Spleen (tissue), 11 donors: ENCODE results near the gene SRSF6. TPM values are rescaled to one million over a fixed set of nuclear protein-coding genes. Genes with fewer than 3 reads are reported as not detected.

Experiments used
- DNase-seq: peaks from one replicate; pipeline ENCODE4 v3.0.0-alpha.2; 2020
- H3K27ac ChIP-seq, 8 donors: fragments of 200-600 bp; sonication (generic) in 7 of 8; 1 replicate in 4 of 8; 2 replicates in 4 of 8; pipeline versions ENCODE4 v1.5.0 to v1.8.0; 2016 to 2021; ENCODE audit warnings: inconsistent platforms in 4 of 8, mild to moderate bottlenecking in 4 of 8, moderate library complexity in 1 of 8
- H3K27me3 ChIP-seq, 7 donors: fragments of 200-600 bp; sonication (generic) in 6 of 7; replicated peaks in 1 of 7; 1 replicate in 4 of 7; 2 replicates in 3 of 7; pipeline versions ENCODE4 v1.5.0 to v1.8.0; 2016 to 2021; ENCODE audit warnings: inconsistent platforms in 3 of 7, mild to moderate bottlenecking in 1 of 7
- H3K36me3 ChIP-seq, 6 donors: fragments of 200-600 bp; sonication (generic) in 5 of 6; 1 replicate in 4 of 6; 2 replicates in 2 of 6; pipeline versions ENCODE4 v1.5.0 to v1.8.0; 2016 to 2021; ENCODE audit warnings: inconsistent platforms in 2 of 6
- H3K4me1 ChIP-seq, 6 donors: fragments of 200-600 bp; sonication (generic) in 5 of 6; 1 replicate in 3 of 6; 2 replicates in 3 of 6; pipeline versions ENCODE4 v1.5.0 to v1.8.0; 2016 to 2021; ENCODE audit warnings: inconsistent platforms in 3 of 6
- H3K4me3 ChIP-seq, 8 donors: fragments of 200-600 bp; sonication (generic) in 7 of 8; 1 replicate in 4 of 8; 2 replicates in 4 of 8; pipeline versions ENCODE4 v1.5.0 to v1.8.0; 2016 to 2021; ENCODE audit warnings: inconsistent platforms in 4 of 8, mild to moderate bottlenecking in 4 of 8, moderate library complexity in 2 of 8
- H3K9me3 ChIP-seq, 8 donors: fragments of 200-600 bp; sonication (generic) in 7 of 8; 1 replicate in 4 of 8; 2 replicates in 4 of 8; pipeline versions ENCODE4 v1.5.0 to v1.8.0; 2016 to 2021; ENCODE audit warnings: inconsistent platforms in 4 of 8
- POLR2A ChIP-seq, 3 donors: fragments of 450-650 bp; IDR thresholded peaks; one replicate each; pipeline ENCODE4 v1.5.1; 2017; ENCODE audit warnings: antibody characterized with exemption in 3 of 3, mild to moderate bottlenecking in 1 of 3
- POLR2AphosphoS5 ChIP-seq, 3 donors: sonication (generic); formaldehyde crosslinking; IDR thresholded peaks; one replicate each; pipeline ENCODE4 v1.5.1; 2017; ENCODE audit warnings: antibody characterized with exemption in 3 of 3
- WGBS, 5 donors: extraction: QIAGEN DNeasy Blood & Tissue Kit in 3 of 5; methylation state at CpG; one replicate each; pipeline versions ENCODE4 v1.1.5 to v1.1.7; 2013 to 2018; 5-methylcytosine and 5-hydroxymethylcytosine counted together
- intact Hi-C: fragments of 100-400 bp; cut with DNase I; formaldehyde crosslinking; loops from one replicate; pipeline ENCODE4 v1.15.0; 2023; ENCODE audit warnings: low total_unique reads
- polyA plus RNA-seq, 3 donors: library from polyadenylated mRNA; stranded (reverse); fragments of 200-250 nt; gene quantifications; one replicate each; pipeline ENCODE4 v1.2.1, GENCODE V29; 2013
- total RNA-seq, 7 donors: library from RNA; depleted of rRNA in 3 of 7; stranded (reverse); fragments of >200 nt in 3 of 7; fragmentation: NEBNext Ultra II Directional in 4 of 7; extraction: Animal tissue kit (Norgen Biotek cat#: 25700) in 4 of 7; gene quantifications; one replicate each; pipeline versions ENCODE4 v1.1.0 to v1.2.1, GENCODE V29; 2016 to 2021
- TF ChIP-seq, protein P1 (sequence below), 11 experiments: fragments of 200-600 bp in 7 of 11; fragments of 450-650 bp in 4 of 11; sonication (generic) in 4 of 11; IDR thresholded peaks in 8 of 11; conservative IDR thresholded peaks in 3 of 11; 1 replicate in 7 of 11; 2 replicates in 4 of 11; pipeline versions ENCODE4 v1.4.0 to v1.8.0; 2016 to 2021; ENCODE audit warnings: antibody characterized with exemption in 11 of 11, inconsistent platforms in 4 of 11, mild to moderate bottlenecking in 1 of 11
- donor health status: healthy with polysubstance abuse.
- donor health status: DM: no; HTN: no; CAD: no; lungs with moderate emphysema.
- donor health status: DM: no; HTN: no; CAD: no.
- donor health status: Bipolar disorder and iron deficiency.
- donor health status: healthy.
- donor health status: DM: no; HTN: no; CAD: no.
- donor health status: DM: yes; HTN: yes; CAD: no.

The SRSF6 gene
- total and polyA plus RNA-seq, 10 donors: 68.7 to 161 (median 98.6) TPM

DNA sequence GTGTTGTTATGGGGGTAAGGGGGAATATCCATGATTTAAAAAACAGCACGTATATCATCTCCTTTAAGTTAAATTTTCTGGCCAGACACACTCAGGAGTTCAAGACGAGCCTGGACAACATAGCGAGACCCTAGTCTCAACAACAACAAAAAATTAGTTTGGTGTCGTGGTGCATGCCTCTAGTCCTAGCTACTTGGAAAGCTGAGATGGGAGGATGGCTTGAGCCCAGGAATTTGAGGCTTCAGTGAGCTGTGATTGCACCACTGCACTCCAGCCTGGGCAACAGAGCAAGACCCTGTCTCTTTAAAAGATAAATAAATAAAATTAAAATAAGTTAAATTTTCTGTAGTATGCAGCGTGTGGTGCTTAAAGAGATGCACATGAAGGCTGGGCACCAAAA is 31.5 kb upstream of the SRSF6 start:
- Histone ChIP-seq H3K27me3 (peaks cover 0 to 25% (median 2%) of the 10 kb centered on the region in 7 donors), H3K27ac (no peak overlapping the region), H3K4me1 (no peaks in the 10 kb centered on the region), H3K36me3 (no peaks in the 10 kb centered on the region), H3K4me3 (no peak overlapping the region), H3K9me3 (peaks cover 0 to 7% (median 4%) of the 10 kb centered on the region in 8 donors)
- intact Hi-C loops: no loop called here
- no peak for DNase-seq
- TF ChIP-seq POLR2AphosphoS5 (IDR thresholded peaks at IDR 0.05) (no peak), POLR2A (IDR thresholded peaks at IDR 0.05) (no peak)
- WGBS, 5 donors: 80 to 92% (median 86%) methylated on average over 5 of the region's 5 CpGs

DNA sequence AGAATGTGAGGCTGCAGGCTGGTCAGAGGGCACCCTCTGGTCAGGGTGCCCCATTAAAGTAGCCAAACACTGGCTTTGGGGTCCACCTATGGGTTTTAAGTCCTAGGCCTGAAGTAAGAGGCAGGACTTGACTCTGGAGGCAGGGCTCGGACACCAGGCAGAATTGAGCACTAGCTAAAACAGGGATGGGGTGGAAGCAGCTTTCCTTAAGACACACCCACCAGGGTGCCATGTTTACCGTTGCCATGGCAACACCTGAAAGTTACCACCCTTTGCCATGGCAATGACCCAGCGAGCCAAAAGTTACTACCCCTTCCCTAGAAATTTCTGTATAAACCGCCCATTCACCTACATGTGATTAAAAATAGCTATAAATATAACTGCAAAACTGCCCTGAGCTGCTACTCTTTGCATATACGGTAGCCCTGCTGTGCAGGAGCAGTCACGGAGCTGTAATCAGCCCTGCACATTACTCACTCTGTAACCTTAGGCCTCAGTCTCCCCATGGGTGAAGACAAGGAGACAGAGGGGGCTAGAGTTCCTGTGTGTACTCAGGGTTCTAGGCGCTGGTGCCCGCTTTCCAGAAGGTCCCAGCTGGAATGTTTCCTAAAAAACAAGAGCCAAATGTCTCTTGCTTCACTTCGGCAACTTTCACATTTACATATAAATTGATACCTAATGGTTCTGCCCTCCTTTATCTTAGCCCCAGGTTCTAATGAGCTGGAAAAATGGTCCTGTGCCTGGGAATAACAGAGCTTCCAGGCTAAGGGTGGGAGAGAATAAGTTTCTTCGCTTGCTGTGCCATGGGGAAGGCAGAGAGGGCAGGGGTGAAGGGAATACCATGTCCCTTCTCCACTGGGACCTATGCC is 27.2 kb upstream of the SRSF6 start:
- no peak overlapping the region for H3K27ac ChIP-seq
- WGBS, 5 donors: 52 to 66% (median 60%) methylated on average over 10 of the region's 10 CpGs
- intact Hi-C loops: no loop called here

DNA sequence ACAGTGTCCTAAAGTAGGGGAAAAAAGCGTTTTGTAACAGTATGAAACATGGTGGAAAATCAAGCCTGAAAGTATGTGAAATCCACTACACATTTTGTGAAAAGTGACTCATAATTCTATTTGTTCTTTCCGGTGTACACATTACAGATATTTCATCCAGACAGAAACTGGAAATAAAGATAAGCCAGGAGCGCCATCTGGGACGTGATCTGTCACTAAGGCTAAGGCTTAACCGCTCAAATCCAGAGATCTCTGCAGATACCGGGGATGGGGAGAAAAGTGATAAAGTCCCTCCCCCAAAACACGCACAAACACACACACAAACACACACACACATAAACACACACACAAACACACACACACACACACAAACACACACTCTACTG is 26.6 kb upstream of the SRSF6 start:
- DNase-seq: no peak
- Histone ChIP-seq H3K36me3 (no peaks in the 10 kb centered on the region), H3K27ac (no peak overlapping the region), H3K4me3 (no peak overlapping the region), H3K9me3 (no peaks in the 10 kb centered on the region), H3K4me1 (no peaks in the 10 kb centered on the region), H3K27me3 (peaks cover 0 to 19% (median 0%) of the 10 kb centered on the region in 7 donors)
- 74 to 84% (median 81%) methylated on average over 7 of the region's 7 CpGs for WGBS, 5 donors
- intact Hi-C loops: no loop called here
- TF ChIP-seq, protein P1, sequence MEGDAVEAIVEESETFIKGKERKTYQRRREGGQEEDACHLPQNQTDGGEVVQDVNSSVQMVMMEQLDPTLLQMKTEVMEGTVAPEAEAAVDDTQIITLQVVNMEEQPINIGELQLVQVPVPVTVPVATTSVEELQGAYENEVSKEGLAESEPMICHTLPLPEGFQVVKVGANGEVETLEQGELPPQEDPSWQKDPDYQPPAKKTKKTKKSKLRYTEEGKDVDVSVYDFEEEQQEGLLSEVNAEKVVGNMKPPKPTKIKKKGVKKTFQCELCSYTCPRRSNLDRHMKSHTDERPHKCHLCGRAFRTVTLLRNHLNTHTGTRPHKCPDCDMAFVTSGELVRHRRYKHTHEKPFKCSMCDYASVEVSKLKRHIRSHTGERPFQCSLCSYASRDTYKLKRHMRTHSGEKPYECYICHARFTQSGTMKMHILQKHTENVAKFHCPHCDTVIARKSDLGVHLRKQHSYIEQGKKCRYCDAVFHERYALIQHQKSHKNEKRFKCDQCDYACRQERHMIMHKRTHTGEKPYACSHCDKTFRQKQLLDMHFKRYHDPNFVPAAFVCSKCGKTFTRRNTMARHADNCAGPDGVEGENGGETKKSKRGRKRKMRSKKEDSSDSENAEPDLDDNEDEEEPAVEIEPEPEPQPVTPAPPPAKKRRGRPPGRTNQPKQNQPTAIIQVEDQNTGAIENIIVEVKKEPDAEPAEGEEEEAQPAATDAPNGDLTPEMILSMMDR (IDR thresholded peaks at IDR 0.05 in 8 of 11, conservative IDR thresholded peaks at IDR 0.05 in 3 of 11): no peak
- TF ChIP-seq POLR2A (IDR thresholded peaks at IDR 0.05) (no peak), POLR2AphosphoS5 (IDR thresholded peaks at IDR 0.05) (no peak)

More for the DNA sequence above, 27.2 kb upstream of the SRSF6 start:
- no peak for DNase-seq
- Histone ChIP-seq H3K4me1 (no peaks in the 10 kb centered on the region), H3K36me3 (no peaks in the 10 kb centered on the region), H3K4me3 (no peak overlapping the region), H3K27me3 (peaks cover 0 to 14% (median 0%) of the 10 kb centered on the region in 7 donors), H3K9me3 (no peaks in the 10 kb centered on the region)
- TF ChIP-seq, protein P1 (IDR thresholded peaks at IDR 0.05 in 8 of 11, conservative IDR thresholded peaks at IDR 0.05 in 3 of 11): no peak
- no peak for TF ChIP-seq POLR2A (IDR thresholded peaks at IDR 0.05)
- TF ChIP-seq POLR2AphosphoS5 (IDR thresholded peaks at IDR 0.05): no peak

DNA sequence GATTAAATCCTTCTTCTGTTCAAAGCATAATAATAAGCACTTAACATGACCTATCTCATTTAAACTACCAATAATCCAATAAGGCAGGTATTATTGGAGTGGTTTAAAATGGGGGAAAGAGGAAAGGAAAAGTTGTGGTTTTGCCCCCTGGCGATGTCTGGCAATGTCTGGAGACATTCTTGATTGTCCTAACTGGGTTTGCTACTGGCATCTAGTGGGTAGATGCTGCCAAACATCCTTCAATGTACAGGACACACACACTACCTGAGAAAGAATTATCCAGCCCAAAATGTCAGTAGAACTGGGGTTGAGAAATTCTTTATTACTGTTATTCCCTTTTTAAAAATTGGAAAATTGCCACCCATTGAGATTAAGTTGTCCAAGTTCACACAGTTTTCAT is 25.2 kb upstream of the SRSF6 start:
- DNase-seq: no peak
- 35 to 75% (median 66%) methylated on average over 1 of the region's 1 CpG for WGBS, 5 donors
- peaks cover 0 to 19% (median 0%) of the 10 kb centered on the region in 7 donors for H3K27me3 ChIP-seq

More for the DNA sequence above, 25.2 kb upstream of the SRSF6 start:
- no peak overlapping the region for H3K27ac ChIP-seq
- H3K36me3 ChIP-seq: no peaks in the 10 kb centered on the region
- H3K4me3 ChIP-seq: no peak overlapping the region
- intact Hi-C loops: no loop called here
- H3K4me1 ChIP-seq: no peaks in the 10 kb centered on the region
- no peak for TF ChIP-seq POLR2A (IDR thresholded peaks at IDR 0.05)
- TF ChIP-seq, protein P1 (IDR thresholded peaks at IDR 0.05 in 8 of 11, conservative IDR thresholded peaks at IDR 0.05 in 3 of 11): no peak
- H3K9me3 ChIP-seq: no peaks in the 10 kb centered on the region
